K562 (cell line): ENCODE results near the gene SUB1. TPM values are rescaled to one million over a fixed set of nuclear protein-coding genes. Genes with fewer than 3 reads are reported as not detected.

ENCODE experiments used
- CBFB ChIP-seq: sonication (generic); formaldehyde crosslinking; IDR thresholded peaks from 2 replicates; pipeline ENCODE4 v1.4.0; 2020; ENCODE audit warnings: mild to moderate bottlenecking, missing genetic modification reagents
- HNRNPL ChIP-seq: fragments of 200-400 bp; formaldehyde crosslinking; IDR thresholded peaks from 2 replicates; pipeline ENCODE4 v1.6.1; 2017; ENCODE audit warnings: low read depth, mild to moderate bottlenecking, low read length
- HNRNPLL ChIP-seq: fragments of 200-400 bp; formaldehyde crosslinking; IDR thresholded peaks from 2 replicates; pipeline ENCODE4 v1.6.1; 2017; ENCODE audit warnings: low read length, low read depth, mild to moderate bottlenecking; ENCODE audit not compliant: poor library complexity, severe bottlenecking
- JUND ChIP-seq, 2 experiments: IDR thresholded peaks; 2 replicates in 1 of 2; 3 replicates in 1 of 2; pipeline ENCODE4 v1.6.1; 2011; ENCODE audit warnings: borderline replicate concordance in 2 of 2, low read depth in 2 of 2, low read length in 2 of 2, improper control_type of control experiment in 1 of 2, missing biosample characterization in 1 of 2, missing genetic modification characterization in 1 of 2, missing genetic modification reagents in 1 of 2
- KDM5B ChIP-seq: fragments of 200-600 bp; sonication (generic); IDR thresholded peaks from 2 replicates; pipeline ENCODE4 v1.6.1; 2012; ENCODE audit warnings: low read depth, mild to moderate bottlenecking, moderate library complexity, low read length, control low read depth, inconsistent platforms; ENCODE audit not compliant: insufficient replicate concordance
- NR2C2 ChIP-seq, 2 experiments: fragments of 200-800 bp in 1 of 2; sonication (Bioruptor generic) in 1 of 2; sonication (generic) in 1 of 2; formaldehyde crosslinking in 1 of 2; IDR thresholded peaks; 2 replicates each; pipeline versions ENCODE4 v1.6.1 to v1.8.0; 2016 to 2022; ENCODE audit warnings: mild to moderate bottlenecking in 1 of 2, missing compliant biosample characterization in 1 of 2, missing genetic modification characterization in 1 of 2, missing genetic modification reagents in 1 of 2
- POLR2G ChIP-seq: fragments of 200-400 bp; formaldehyde crosslinking; IDR thresholded peaks from 2 replicates; pipeline ENCODE4 v1.6.1; 2017; ENCODE audit warnings: low read depth, mild to moderate bottlenecking, antibody characterized with exemption, low read length, moderate library complexity
- SOX6 ChIP-seq: fragments of 450-650 bp; IDR thresholded peaks from 2 replicates; pipeline ENCODE4 v1.6.1; 2014; ENCODE audit warnings: mild to moderate bottlenecking
- SPI1 ChIP-seq: IDR thresholded peaks from 2 replicates; pipeline ENCODE4 v1.6.1; 2011; ENCODE audit warnings: low read depth, low read length, control low read depth, borderline replicate concordance
- TOE1 ChIP-seq, 2 experiments: fragments of 450-650 bp in 1 of 2; sonication (generic) in 1 of 2; formaldehyde crosslinking in 1 of 2; IDR thresholded peaks; 2 replicates each; pipeline versions ENCODE4 v1.7.1 to v1.8.0; 2016 to 2022; ENCODE audit warnings: borderline replicate concordance in 2 of 2, mild to moderate bottlenecking in 2 of 2, antibody characterized with exemption in 1 of 2, inconsistent platforms in 1 of 2, low read depth in 1 of 2, missing genetic modification reagents in 1 of 2, moderate library complexity in 1 of 2
- polyA plus RNA-seq, 8 experiments: library from polyadenylated mRNA; depleted of rRNA in 4 of 8; stranded (reverse) in 5 of 8; unstranded in 3 of 8; fragments of >200 nt; fragmentation: Nextera tagmentation in 2 of 8; fragmentation: Illumina TruSeq in 1 of 8; extraction: Ambion mirVana in 2 of 8; extraction: Trizol in 1 of 8; gene quantifications; 2 replicates each; pipeline versions ENCODE4 v1.2.1 to v1.2.3, GENCODE V29; 2011 to 2014; ENCODE audit warnings: inconsistent platforms in 1 of 8, missing spikeins in 1 of 8
- total RNA-seq, 7 experiments: library from RNA; depleted of rRNA in 6 of 7; stranded (reverse); fragments of >200 nt in 6 of 7; fragmentation: Illumina TruSeq in 2 of 7; extraction: Trizol in 2 of 7; gene quantifications; 2 replicates each; pipeline versions ENCODE4 v1.2.1 to v1.2.3, GENCODE V29; 2011 to 2021; ENCODE audit warnings: low replicate concordance in 1 of 7
- TF ChIP-seq, protein P1 (sequence below): sonication (generic); formaldehyde crosslinking; IDR thresholded peaks from 2 replicates; pipeline ENCODE4 v1.8.1; 2023; ENCODE audit warnings: mild to moderate bottlenecking, missing genetic modification reagents
- TF ChIP-seq, protein P2 (sequence below): fragments of 450-650 bp; IDR thresholded peaks from 2 replicates; pipeline ENCODE4 v1.6.1; 2017; ENCODE audit warnings: mild to moderate bottlenecking, moderate library complexity
- TF ChIP-seq, protein P3 (sequence below), 2 experiments: fragments of 200-800 bp in 1 of 2; sonication (Bioruptor generic) in 1 of 2; sonication (generic) in 1 of 2; formaldehyde crosslinking in 1 of 2; IDR thresholded peaks in 1 of 2; conservative IDR thresholded peaks in 1 of 2; 2 replicates each; pipeline versions ENCODE4 v1.5.0 to v1.6.1; 2016 to 2020; ENCODE audit warnings: missing compliant biosample characterization in 1 of 2, missing genetic modification characterization in 1 of 2, missing genetic modification reagents in 1 of 2
- TF ChIP-seq, protein P4 (sequence below): sonication (generic); formaldehyde crosslinking; IDR thresholded peaks from 2 replicates; pipeline ENCODE4 v1.9.0; 2022; ENCODE audit warnings: mild to moderate bottlenecking, missing genetic modification reagents
- TF ChIP-seq, protein P5 (sequence below): fragments of 450-650 bp; IDR thresholded peaks from 2 replicates; pipeline ENCODE4 v1.6.1; 2016; ENCODE audit warnings: mild to moderate bottlenecking
- TF ChIP-seq, protein P6 (sequence below): fragments of 250-450 bp; sonication (Bioruptor Pico); IDR thresholded peaks from 2 replicates; pipeline ENCODE4 v1.8.0; 2021; ENCODE audit warnings: moderate library complexity, mild to moderate bottlenecking, inconsistent platforms

SUB1 gene
- total and polyA plus RNA-seq, 9 of the 15 experiments (the other 6 are each of a cell fraction or from before 2014, with no cell fraction given) = 336 to 1,031 (median 700) TPM

DNA sequence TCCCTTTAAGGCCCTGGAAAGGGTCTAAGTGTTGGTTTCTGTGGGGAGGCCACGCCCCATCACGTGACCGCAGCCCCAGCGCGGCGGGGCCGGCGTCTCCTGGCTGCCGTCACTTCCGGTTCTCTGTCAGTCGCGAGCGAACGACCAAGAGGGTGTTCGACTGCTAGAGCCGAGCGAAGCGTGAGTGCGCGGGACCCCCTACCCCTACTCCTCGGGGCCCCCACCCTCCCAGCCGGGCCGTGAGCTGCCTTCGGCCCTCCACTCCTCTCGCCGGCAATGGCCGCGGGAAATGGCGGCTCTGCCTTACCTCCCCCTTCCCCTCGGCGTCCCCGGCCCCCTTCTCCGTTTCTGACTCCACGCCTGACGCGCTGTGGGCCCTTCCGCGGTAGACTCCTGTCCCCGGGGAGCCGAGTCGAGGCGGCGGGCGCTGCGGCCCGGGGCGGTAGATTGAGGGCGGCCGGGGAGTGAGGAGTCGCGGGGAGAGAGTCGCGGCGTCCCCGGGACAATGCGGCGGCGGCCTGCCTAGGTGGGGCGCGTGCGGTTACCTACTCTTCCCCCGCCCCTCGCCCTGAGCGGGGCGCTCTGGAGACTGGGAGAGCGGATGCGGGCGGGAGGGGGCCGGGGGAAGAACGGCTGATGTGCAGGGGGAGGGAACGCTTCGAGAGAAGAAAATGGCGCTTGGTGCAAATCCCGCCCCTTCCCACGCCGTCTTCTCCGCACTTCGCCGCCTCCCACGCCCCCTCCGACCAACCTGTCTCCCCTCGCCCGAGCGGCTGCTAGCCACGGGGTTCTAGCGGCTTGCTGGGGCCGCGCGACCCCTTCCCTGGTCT is at the start of gene SUB1 (continued):
- peak; percentile 97 for TF ChIP-seq POLR2G
- TF ChIP-seq JUND (IDR thresholded peaks at IDR 0.05; ENCODE audit: borderline replicate concordance, low read depth, low read length) = peak; percentile 78
- TF ChIP-seq JUND (tag; IDR thresholded peaks at IDR 0.05; ENCODE audit: borderline replicate concordance, low read depth, low read length) = peak; percentile 43; the same call in 1 of the 3 replicates
- TF ChIP-seq, protein P1, sequence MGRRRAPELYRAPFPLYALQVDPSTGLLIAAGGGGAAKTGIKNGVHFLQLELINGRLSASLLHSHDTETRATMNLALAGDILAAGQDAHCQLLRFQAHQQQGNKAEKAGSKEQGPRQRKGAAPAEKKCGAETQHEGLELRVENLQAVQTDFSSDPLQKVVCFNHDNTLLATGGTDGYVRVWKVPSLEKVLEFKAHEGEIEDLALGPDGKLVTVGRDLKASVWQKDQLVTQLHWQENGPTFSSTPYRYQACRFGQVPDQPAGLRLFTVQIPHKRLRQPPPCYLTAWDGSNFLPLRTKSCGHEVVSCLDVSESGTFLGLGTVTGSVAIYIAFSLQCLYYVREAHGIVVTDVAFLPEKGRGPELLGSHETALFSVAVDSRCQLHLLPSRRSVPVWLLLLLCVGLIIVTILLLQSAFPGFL = no peak
- TF ChIP-seq SOX6 = peak; percentile 27; the same call in 1 of the 2 replicates
- TF ChIP-seq, protein P2, sequence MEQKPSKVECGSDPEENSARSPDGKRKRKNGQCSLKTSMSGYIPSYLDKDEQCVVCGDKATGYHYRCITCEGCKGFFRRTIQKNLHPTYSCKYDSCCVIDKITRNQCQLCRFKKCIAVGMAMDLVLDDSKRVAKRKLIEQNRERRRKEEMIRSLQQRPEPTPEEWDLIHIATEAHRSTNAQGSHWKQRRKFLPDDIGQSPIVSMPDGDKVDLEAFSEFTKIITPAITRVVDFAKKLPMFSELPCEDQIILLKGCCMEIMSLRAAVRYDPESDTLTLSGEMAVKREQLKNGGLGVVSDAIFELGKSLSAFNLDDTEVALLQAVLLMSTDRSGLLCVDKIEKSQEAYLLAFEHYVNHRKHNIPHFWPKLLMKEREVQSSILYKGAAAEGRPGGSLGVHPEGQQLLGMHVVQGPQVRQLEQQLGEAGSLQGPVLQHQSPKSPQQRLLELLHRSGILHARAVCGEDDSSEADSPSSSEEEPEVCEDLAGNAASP = no peak
- TF ChIP-seq, protein P3, sequence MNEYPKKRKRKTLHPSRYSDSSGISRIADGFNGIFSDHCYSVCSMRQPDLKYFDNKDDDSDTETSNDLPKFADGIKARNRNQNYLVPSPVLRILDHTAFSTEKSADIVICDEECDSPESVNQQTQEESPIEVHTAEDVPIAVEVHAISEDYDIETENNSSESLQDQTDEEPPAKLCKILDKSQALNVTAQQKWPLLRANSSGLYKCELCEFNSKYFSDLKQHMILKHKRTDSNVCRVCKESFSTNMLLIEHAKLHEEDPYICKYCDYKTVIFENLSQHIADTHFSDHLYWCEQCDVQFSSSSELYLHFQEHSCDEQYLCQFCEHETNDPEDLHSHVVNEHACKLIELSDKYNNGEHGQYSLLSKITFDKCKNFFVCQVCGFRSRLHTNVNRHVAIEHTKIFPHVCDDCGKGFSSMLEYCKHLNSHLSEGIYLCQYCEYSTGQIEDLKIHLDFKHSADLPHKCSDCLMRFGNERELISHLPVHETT (CRISPR knock-in tag; conservative IDR thresholded peaks at IDR 0.05 in 1 of 2, IDR thresholded peaks at IDR 0.05 in 1 of 2) = peak in 1 of 2 experiments; percentile 66; a peak in 2 of 4 replicates
- peak; percentile 48; the same call in 1 of the 2 replicates for TF ChIP-seq NR2C2 (CRISPR knock-in tag; IDR thresholded peaks at IDR 0.05)
- peak; percentile 72 for TF ChIP-seq NR2C2 (tag; IDR thresholded peaks at IDR 0.05)
- TF ChIP-seq, protein P4, sequence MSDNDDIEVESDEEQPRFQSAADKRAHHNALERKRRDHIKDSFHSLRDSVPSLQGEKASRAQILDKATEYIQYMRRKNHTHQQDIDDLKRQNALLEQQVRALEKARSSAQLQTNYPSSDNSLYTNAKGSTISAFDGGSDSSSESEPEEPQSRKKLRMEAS (CRISPR knock-in tag) = peak; percentile 77
- TF ChIP-seq HNRNPL = 0 out of 2 replicates have a peak, but pooled peaks have one; percentile 54
- TF ChIP-seq KDM5B = peak; percentile 92
- TF ChIP-seq, protein P5, sequence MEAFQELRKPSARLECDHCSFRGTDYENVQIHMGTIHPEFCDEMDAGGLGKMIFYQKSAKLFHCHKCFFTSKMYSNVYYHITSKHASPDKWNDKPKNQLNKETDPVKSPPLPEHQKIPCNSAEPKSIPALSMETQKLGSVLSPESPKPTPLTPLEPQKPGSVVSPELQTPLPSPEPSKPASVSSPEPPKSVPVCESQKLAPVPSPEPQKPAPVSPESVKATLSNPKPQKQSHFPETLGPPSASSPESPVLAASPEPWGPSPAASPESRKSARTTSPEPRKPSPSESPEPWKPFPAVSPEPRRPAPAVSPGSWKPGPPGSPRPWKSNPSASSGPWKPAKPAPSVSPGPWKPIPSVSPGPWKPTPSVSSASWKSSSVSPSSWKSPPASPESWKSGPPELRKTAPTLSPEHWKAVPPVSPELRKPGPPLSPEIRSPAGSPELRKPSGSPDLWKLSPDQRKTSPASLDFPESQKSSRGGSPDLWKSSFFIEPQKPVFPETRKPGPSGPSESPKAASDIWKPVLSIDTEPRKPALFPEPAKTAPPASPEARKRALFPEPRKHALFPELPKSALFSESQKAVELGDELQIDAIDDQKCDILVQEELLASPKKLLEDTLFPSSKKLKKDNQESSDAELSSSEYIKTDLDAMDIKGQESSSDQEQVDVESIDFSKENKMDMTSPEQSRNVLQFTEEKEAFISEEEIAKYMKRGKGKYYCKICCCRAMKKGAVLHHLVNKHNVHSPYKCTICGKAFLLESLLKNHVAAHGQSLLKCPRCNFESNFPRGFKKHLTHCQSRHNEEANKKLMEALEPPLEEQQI = 0 out of 2 replicates have a peak, but pooled peaks have one; percentile 11
- peak; percentile 56; the same call in 1 of the 2 replicates for TF ChIP-seq CBFB (CRISPR knock-in tag)
- peak; percentile 63 for TF ChIP-seq SPI1
- TF ChIP-seq, protein P6, sequence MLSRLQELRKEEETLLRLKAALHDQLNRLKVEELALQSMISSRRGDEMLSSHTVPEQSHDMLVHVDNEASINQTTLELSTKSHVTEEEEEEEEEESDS = no peak
- TF ChIP-seq HNRNPLL = peak; percentile 34
- TF ChIP-seq TOE1 (IDR thresholded peaks at IDR 0.05; ENCODE audit: borderline replicate concordance) = peak; percentile 99
- no peak for TF ChIP-seq TOE1 (CRISPR knock-in tag; IDR thresholded peaks at IDR 0.05; ENCODE audit: borderline replicate concordance, low read depth)
